IMR-90 (cell line): ENCODE measurements around the gene PSMB1. TPM values are rescaled to one million over a fixed set of nuclear protein-coding genes. Genes with fewer than 3 reads are reported as not detected.

Experiments used
- ATAC-seq: fragments of 200-7000 bp; cut with Tn5 transposase; 2 replicates; pipeline ENCODE4 v1.9.1; 2020; ENCODE audit warnings: low read depth, mild to moderate bottlenecking, moderate library complexity
- BruUV-seq: library from RNA; stranded (reverse); fragments of 400-500 nt; replicated peaks from 2 replicates; lab custom pipeline; 2021; lab: Mats Ljungman, UMichigan
- CTCF ChIA-PET: fragments of 300-600 bp; formaldehyde crosslinking; extraction: SDS; loops from one replicate; lab custom pipeline; 2021; ENCODE audit warnings: antibody characterized with exemption; lab: Yijun Ruan, JAX
- POLR2A ChIA-PET: fragments of 300-600 bp; sonication (Branson Sonifier 250); formaldehyde crosslinking; loops from one replicate; lab custom pipeline; 2022; ENCODE audit warnings: antibody characterized with exemption; ENCODE audit not compliant: unreplicated experiment; lab: Charles Lee
- DNase-seq: peaks from one replicate; pipeline ENCODE4 v3.0.0; 2013
- H2AFZ ChIP-seq: replicated peaks from 2 replicates; pipeline ENCODE3; 2013; ENCODE audit warnings: low read length, mild to moderate bottlenecking; ENCODE audit not compliant: poor library complexity
- H2AK5ac ChIP-seq: 2 replicates; pipeline ENCODE4 v1.6.1; 2013; ENCODE audit warnings: low read depth, low read length, inconsistent platforms
- H2AK9ac ChIP-seq: replicated peaks from 2 replicates; pipeline ENCODE3; 2013; ENCODE audit warnings: mild to moderate bottlenecking, low read depth, low read length, moderate library complexity; ENCODE audit not compliant: poor library complexity
- H2BK120ac ChIP-seq: 2 replicates; pipeline ENCODE4 v1.6.1; 2013; ENCODE audit warnings: low read depth, low read length, inconsistent platforms
- H2BK15ac ChIP-seq: 3 replicates; pipeline ENCODE4 v1.6.1; 2013; ENCODE audit warnings: low read depth, low read length, inconsistent platforms
- H2BK20ac ChIP-seq: 2 replicates; pipeline ENCODE4 v1.6.1; 2013; ENCODE audit warnings: low read depth, mild to moderate bottlenecking, inconsistent platforms, low read length, moderate library complexity
- H2BK5ac ChIP-seq: 2 replicates; pipeline ENCODE4 v1.6.1; 2013; ENCODE audit warnings: mild to moderate bottlenecking, low read depth, low read length, inconsistent platforms; ENCODE audit not compliant: poor library complexity, severe bottlenecking
- H3K14ac ChIP-seq: replicated peaks from 2 replicates; pipeline ENCODE4 v1.6.1; 2013; ENCODE audit warnings: low read depth, low read length, inconsistent platforms
- H3K18ac ChIP-seq: 2 replicates; pipeline ENCODE4 v1.6.1; 2013; ENCODE audit warnings: low read depth, low read length, control low read depth
- H3K23ac ChIP-seq: 2 replicates; pipeline ENCODE4 v1.6.1; 2013; ENCODE audit warnings: low read depth, low read length, inconsistent platforms
- H3K27ac ChIP-seq: 2 replicates; pipeline ENCODE4 v1.5.1; 2013; ENCODE audit warnings: mild to moderate bottlenecking, control low read depth, low read length; ENCODE audit not compliant: insufficient read depth
- H3K27me3 ChIP-seq: 2 replicates; pipeline ENCODE4 v1.6.1; 2013; ENCODE audit warnings: low read length; ENCODE audit not compliant: control insufficient read depth, insufficient read depth
- H3K36me3 ChIP-seq: 2 replicates; pipeline ENCODE4 v1.6.1; 2013; ENCODE audit warnings: low read length, mixed read lengths; ENCODE audit not compliant: control insufficient read depth, insufficient read depth
- H3K4ac ChIP-seq: 2 replicates; pipeline ENCODE4 v1.6.1; 2013; ENCODE audit warnings: low read depth, low read length, inconsistent platforms
- H3K4me1 ChIP-seq: 2 replicates; pipeline ENCODE4 v1.6.1; 2013; ENCODE audit warnings: low read length, mixed read lengths; ENCODE audit not compliant: control insufficient read depth, insufficient read depth
- H3K4me2 ChIP-seq: 2 replicates; pipeline ENCODE4 v1.6.1; 2013; ENCODE audit warnings: low read depth, mild to moderate bottlenecking, control low read depth, low read length, moderate library complexity
- H3K4me3 ChIP-seq: 2 replicates; pipeline ENCODE4 v1.5.1; 2013; ENCODE audit warnings: low read depth, mild to moderate bottlenecking, control low read depth, low read length, moderate library complexity; ENCODE audit not compliant: insufficient read depth
- H3K56ac ChIP-seq: 2 replicates; pipeline ENCODE4 v1.6.1; 2013; ENCODE audit warnings: low read length, inconsistent platforms; ENCODE audit not compliant: insufficient read depth; ENCODE audit errors: extremely low read depth
- H3K79me1 ChIP-seq, 2 experiments: 2 replicates each; pipeline ENCODE4 v1.6.1; 2013; ENCODE audit warnings: low read length in 2 of 2, inconsistent platforms in 1 of 2, low read depth in 1 of 2
- H3K9ac ChIP-seq: 2 replicates; pipeline ENCODE4 v1.6.1; 2013; ENCODE audit warnings: low read depth, low read length, control low read depth
- H3K9me1 ChIP-seq: 2 replicates; pipeline ENCODE4 v1.6.1; 2013; ENCODE audit warnings: low read length, inconsistent platforms; ENCODE audit not compliant: insufficient read depth
- H3K9me3 ChIP-seq: 2 replicates; pipeline ENCODE4 v1.6.1; 2013; ENCODE audit warnings: low read length; ENCODE audit not compliant: control insufficient read depth, insufficient read depth
- H4K20me1 ChIP-seq: 2 replicates; pipeline ENCODE4 v1.6.1; 2013; ENCODE audit warnings: low read length, inconsistent platforms; ENCODE audit not compliant: insufficient read depth
- H4K5ac ChIP-seq: 2 replicates; pipeline ENCODE4 v1.6.1; 2013; ENCODE audit warnings: mild to moderate bottlenecking, low read depth, low read length, control low read depth
- H4K8ac ChIP-seq, 2 experiments: 2 replicates each; pipeline ENCODE4 v1.6.1; 2013; ENCODE audit warnings: low read depth in 2 of 2, low read length in 2 of 2, control low read depth in 1 of 2, inconsistent platforms in 1 of 2
- H4K91ac ChIP-seq: 2 replicates; pipeline ENCODE4 v1.6.1; 2013; ENCODE audit warnings: low read depth, low read length, inconsistent platforms; ENCODE audit not compliant: insufficient read depth
- CHD1 ChIP-seq: IDR thresholded peaks from 2 replicates; pipeline ENCODE4 v1.6.1; 2012; ENCODE audit warnings: low read depth, low read length, improper control_type of control experiment
- WGBS, 2 experiments: methylation state at CpG; one replicate each; pipeline versions ENCODE4 v1.1.5 to v1.1.7; 2013; ENCODE audit warnings: missing lambda C conversion rate in 2 of 2; ENCODE audit not compliant: insufficient read length in 1 of 2; ENCODE audit errors: extremely low coverage in 2 of 2; 5-methylcytosine and 5-hydroxymethylcytosine counted together
- dilution Hi-C: fragments of 300-500 bp; cut with HindIII; formaldehyde crosslinking; loops from one replicate; pipeline ENCODE4 v1.14.3; 2018; ENCODE audit warnings: low sequenced_read_pairs; ENCODE audit not compliant: unreplicated experiment
- in situ Hi-C: fragments of 300-500 bp; cut with MboI; formaldehyde crosslinking; loops from 3 replicates; pipeline ENCODE4 v1.14.3; 2019; ENCODE audit warnings: low sequenced_read_pairs, inconsistent platforms, mixed read lengths
- intact Hi-C: fragments of 100-400 bp; cut with micrococcal nuclease; formaldehyde crosslinking; loops from 2 replicates; pipeline ENCODE4 v1.10.0; 2022
- polyA plus RNA-seq, 3 experiments: library from polyadenylated mRNA; depleted of rRNA; stranded (reverse); fragments of >200 nt; gene quantifications; 2 replicates each; pipeline ENCODE4 v1.2.3, GENCODE V29; 2012; ENCODE audit warnings: low replicate concordance in 1 of 3
- total RNA-seq: library from RNA; depleted of rRNA; stranded (reverse); fragments of >200 nt; gene quantifications from 2 replicates; pipeline ENCODE4 v1.2.3, GENCODE V29; 2012

PSMB1 gene
- total and polyA plus RNA-seq, 2 of the 4 experiments (the other 2 are of a cell fraction), result 450 to 508 TPM

- H3K27ac ChIP-seq, result no peak overlapping the region
- DNase-seq, result no peak
- no peak overlapping the region for H3K9ac ChIP-seq
- H3K36me3 ChIP-seq, result peaks cover 37% of the 10 kb centered on the region
- TF ChIP-seq CHD1, result no peak
- no peak overlapping the region for H3K23ac ChIP-seq
- H4K91ac ChIP-seq, result no peak overlapping the region
- no peak overlapping the region for H2AK5ac ChIP-seq
- POLR2A ChIA-PET, result no interaction called here
- H3K4ac ChIP-seq, result no peak overlapping the region
- dilution Hi-C loops (no loop called here), intact Hi-C loops (no loop called here), in situ Hi-C loops (loop anchor here (10.0 kb wide), 1 partner anchor 820 kb away; no protein-coding TSS in a partner anchor)
- H3K4me3 ChIP-seq, result no peak overlapping the region
- H3K9me1 ChIP-seq, result no peaks in the 10 kb centered on the region
- ATAC-seq, result no peak
- CTCF ChIA-PET, result no interaction called here
- no peak overlapping the region for H2BK120ac ChIP-seq
- H4K8ac ChIP-seq, result no peak overlapping the region
- no peak overlapping the region for H2AFZ ChIP-seq
- H4K20me1 ChIP-seq, result peaks cover 7% of the 10 kb centered on the region
- H3K4me2 ChIP-seq, result no peak overlapping the region
- no peak overlapping the region for H2BK20ac ChIP-seq
- H2BK5ac ChIP-seq, result no peak overlapping the region
- WGBS, 2 experiments, result 100% methylated on average over 3 of the region's 5 CpGs; no CpG with 5 or more reads in 1 of the 2 experiments
- no peak overlapping the region for H3K14ac ChIP-seq
- peaks cover 19 to 22% of the 10 kb centered on the region in 2 experiments; a peak in 3 of 4 replicates for H3K79me1 ChIP-seq
- BruUV-seq, result no TSS peak
- no peaks in the 10 kb centered on the region for H3K27me3 ChIP-seq
- H4K5ac ChIP-seq, result no peak overlapping the region
- H3K9me3 ChIP-seq, result no peaks in the 10 kb centered on the region
- no peak overlapping the region for H3K18ac ChIP-seq
- H3K56ac ChIP-seq, result no peak overlapping the region
- peaks cover 6% of the 10 kb centered on the region for H3K4me1 ChIP-seq
- H2BK15ac ChIP-seq, result no peak overlapping the region
- H2AK9ac ChIP-seq, result no peak overlapping the region
Observed at GRCh38 chr6:170535004-170535403, 18.1 kb downstream of the PSMB1 start.
